Effector memory CD4-positive, alpha-beta T cell (primary cell): ENCODE data around the gene CC2D2A.

ENCODE experiments used
- DNase-seq, 3 donors: peaks; one replicate each; pipeline ENCODE4 v3.0.0-alpha.2; 2020
- H3K27ac ChIP-seq: 2 replicates; pipeline ENCODE4 v1.7.0; 2013; ENCODE audit warnings: mild to moderate bottlenecking, low read length, moderate library complexity; ENCODE audit not compliant: insufficient read depth, poor library complexity, severe bottlenecking
- H3K27me3 ChIP-seq: replicated peaks from 2 replicates; pipeline ENCODE4 v1.7.0; 2013; ENCODE audit warnings: mild to moderate bottlenecking, low read length; ENCODE audit not compliant: insufficient read depth, control insufficient read depth, poor library complexity, severe bottlenecking
- H3K36me3 ChIP-seq: 2 replicates; pipeline ENCODE4 v1.7.0; 2013; ENCODE audit warnings: mild to moderate bottlenecking, low read length, moderate library complexity; ENCODE audit not compliant: control insufficient read depth, insufficient read depth
- H3K4me1 ChIP-seq: 2 replicates; pipeline ENCODE4 v1.7.0; 2013; ENCODE audit warnings: low read length, mild to moderate bottlenecking; ENCODE audit not compliant: control insufficient read depth, insufficient read depth, poor library complexity, severe bottlenecking
- H3K4me3 ChIP-seq: 2 replicates; pipeline ENCODE4 v1.7.0; 2013; ENCODE audit warnings: low read length, low read depth, mild to moderate bottlenecking; ENCODE audit not compliant: insufficient read depth, poor library complexity, severe bottlenecking
- H3K9me3 ChIP-seq: 2 replicates; pipeline ENCODE4 v1.7.0; 2013; ENCODE audit warnings: mild to moderate bottlenecking, low read length, moderate library complexity; ENCODE audit not compliant: control insufficient read depth

CC2D2A gene

GRCh38 chr4:15569746-15570145 is 100.1 kb downstream of the CC2D2A start:
- no peak for DNase-seq
- Histone ChIP-seq H3K9me3 (no peaks in the 10 kb centered on the region), H3K36me3 (no peaks in the 10 kb centered on the region), H3K4me3 (no peak overlapping the region), H3K27me3 (no peaks in the 10 kb centered on the region), H3K27ac (no peak overlapping the region), H3K4me1 (no peaks in the 10 kb centered on the region)

- Histone ChIP-seq H3K27me3 (no peaks in the 10 kb centered on the region), H3K9me3 (no peaks in the 10 kb centered on the region), H3K4me1 (no peaks in the 10 kb centered on the region), H3K36me3 (no peaks in the 10 kb centered on the region), H3K4me3 (no peak overlapping the region), H3K27ac (no peak overlapping the region)
- DNase-seq = no peak
Measured at GRCh38 chr4:15575966-15576365, 106.3 kb downstream of the CC2D2A start.

- no peaks in the 10 kb centered on the region for H3K9me3 ChIP-seq
- no peak overlapping the region for H3K4me3 ChIP-seq
- no peak overlapping the region for H3K27ac ChIP-seq
- no peaks in the 10 kb centered on the region for H3K36me3 ChIP-seq
- H3K4me1 ChIP-seq = no peaks in the 10 kb centered on the region
- no peaks in the 10 kb centered on the region for H3K27me3 ChIP-seq
- DNase-seq = no peak
Measured at GRCh38 chr4:15577508-15577907, 107.8 kb downstream of the CC2D2A start.

GRCh38 chr4:15584785-15585184 is 115.1 kb downstream of the CC2D2A start:
- Histone ChIP-seq H3K36me3 (no peaks in the 10 kb centered on the region), H3K9me3 (no peaks in the 10 kb centered on the region), H3K4me3 (no peak overlapping the region), H3K27ac (no peak overlapping the region), H3K4me1 (no peaks in the 10 kb centered on the region), H3K27me3 (no peaks in the 10 kb centered on the region)
- no peak for DNase-seq

- Histone ChIP-seq H3K9me3 (no peaks in the 10 kb centered on the region), H3K36me3 (no peaks in the 10 kb centered on the region), H3K4me1 (no peaks in the 10 kb centered on the region), H3K27me3 (no peaks in the 10 kb centered on the region), H3K27ac (no peak overlapping the region), H3K4me3 (no peak overlapping the region)
- DNase-seq = no peak
Measured at GRCh38 chr4:15585331-15585730, 115.6 kb downstream of the CC2D2A start.

- H3K4me3 ChIP-seq = no peak overlapping the region
- H3K27me3 ChIP-seq = no peaks in the 10 kb centered on the region
- no peak for DNase-seq
- H3K4me1 ChIP-seq = no peaks in the 10 kb centered on the region
- no peaks in the 10 kb centered on the region for H3K9me3 ChIP-seq
- no peak overlapping the region for H3K27ac ChIP-seq
- H3K36me3 ChIP-seq = no peaks in the 10 kb centered on the region
Measured at GRCh38 chr4:15586066-15586465, 116.4 kb downstream of the CC2D2A start.

- DNase-seq = no peak
- Histone ChIP-seq H3K9me3 (no peaks in the 10 kb centered on the region), H3K4me1 (no peaks in the 10 kb centered on the region)
Measured at GRCh38 chr4:15587649-15588048, 118.0 kb downstream of the CC2D2A start.

GRCh38 chr4:15592799-15593198 is 123.1 kb downstream of the CC2D2A start:
- no peak overlapping the region for H3K4me3 ChIP-seq
- DNase-seq = no peak
- H3K27me3 ChIP-seq = no peaks in the 10 kb centered on the region
- H3K27ac ChIP-seq = no peak overlapping the region
- no peaks in the 10 kb centered on the region for H3K36me3 ChIP-seq
- H3K9me3 ChIP-seq = no peaks in the 10 kb centered on the region
- H3K4me1 ChIP-seq = no peaks in the 10 kb centered on the region

More at GRCh38 chr4:15587649-15588048, 118.0 kb downstream of the CC2D2A start:
- H3K27ac ChIP-seq = no peak overlapping the region
- H3K4me3 ChIP-seq = no peak overlapping the region
- no peaks in the 10 kb centered on the region for H3K36me3 ChIP-seq
- no peaks in the 10 kb centered on the region for H3K27me3 ChIP-seq

GRCh38 chr4:15598644-15599043 is 129.0 kb downstream of the CC2D2A start:
- no peaks in the 10 kb centered on the region for H3K36me3 ChIP-seq
- no peaks in the 10 kb centered on the region for H3K9me3 ChIP-seq
- no peaks in the 10 kb centered on the region for H3K27me3 ChIP-seq
- no peak overlapping the region for H3K4me3 ChIP-seq
- H3K4me1 ChIP-seq = no peaks in the 10 kb centered on the region
- no peak for DNase-seq
- H3K27ac ChIP-seq = no peak overlapping the region

GRCh38 chr4:15600176-15600575 is 130.5 kb downstream of the CC2D2A start:
- DNase-seq = no peak
- Histone ChIP-seq H3K4me1 (no peaks in the 10 kb centered on the region), H3K36me3 (no peaks in the 10 kb centered on the region), H3K4me3 (no peak overlapping the region), H3K27ac (no peak overlapping the region), H3K9me3 (no peaks in the 10 kb centered on the region), H3K27me3 (no peaks in the 10 kb centered on the region)

GRCh38 chr4:15601862-15602261 is 132.2 kb downstream of the CC2D2A start:
- H3K27me3 ChIP-seq = no peaks in the 10 kb centered on the region
- no peak overlapping the region for H3K27ac ChIP-seq
- H3K9me3 ChIP-seq = no peaks in the 10 kb centered on the region
- no peak overlapping the region for H3K4me3 ChIP-seq
- DNase-seq = no peak
- no peaks in the 10 kb centered on the region for H3K4me1 ChIP-seq
- peaks cover under 1% of the 10 kb centered on the region for H3K36me3 ChIP-seq
